Activated naive CD8-positive, alpha-beta T cell treated with anti-CD3 and anti-CD28 coated beads, Interleukin-2, amount 50 U/mL, for 24 hours (primary cell): ENCODE data around the gene RHOH.

ENCODE experiments used
- ATAC-seq: fragments of 150-1000 bp; cut with Tn5 transposase; one replicate; pipeline ENCODE4 v1.10.0; 2021
- DNase-seq: peaks from one replicate; pipeline ENCODE4 v3.0.0; 2021
- H3K27ac Mint-ChIP-seq: one replicate; pipeline ENCODE4 v1.8.0; 2021; ENCODE audit warnings: mild to moderate bottlenecking, mixed read lengths
- H3K27me3 Mint-ChIP-seq: one replicate; pipeline ENCODE4 v1.8.0; 2021; ENCODE audit warnings: mixed read lengths
- H3K36me3 Mint-ChIP-seq: one replicate; pipeline ENCODE4 v1.8.0; 2021; ENCODE audit warnings: low read depth, mixed read lengths
- H3K4me1 Mint-ChIP-seq: one replicate; pipeline ENCODE4 v1.8.0; 2021; ENCODE audit warnings: mixed read lengths
- H3K4me3 Mint-ChIP-seq: one replicate; pipeline ENCODE4 v1.8.0; 2021; ENCODE audit warnings: mild to moderate bottlenecking, moderate library complexity, mixed read lengths
- H3K9me3 Mint-ChIP-seq: one replicate; pipeline ENCODE4 v1.8.0; 2021; ENCODE audit warnings: mixed read lengths

Gene RHOH

GRCh38 chr4:40245550-40245949, 48.7 kb downstream of the RHOH start:
- peaks cover 88% of the 10 kb centered on the region for H3K4me1 Mint-ChIP-seq
- H3K36me3 Mint-ChIP-seq, result peaks cover 70% of the 10 kb centered on the region
- H3K27ac Mint-ChIP-seq, result peak overlapping the region; percentile 85
- DNase-seq (no peak), ATAC-seq (no peak)
- no peaks in the 10 kb centered on the region for H3K27me3 Mint-ChIP-seq
- peak overlapping the region; percentile 64 for H3K4me3 Mint-ChIP-seq
- no peaks in the 10 kb centered on the region for H3K9me3 Mint-ChIP-seq

- ATAC-seq (no peak), DNase-seq (no peak)
- peaks cover 91% of the 10 kb centered on the region for H3K4me1 Mint-ChIP-seq
- H3K27me3 Mint-ChIP-seq, result no peaks in the 10 kb centered on the region
- H3K36me3 Mint-ChIP-seq, result peaks cover 68% of the 10 kb centered on the region
- H3K9me3 Mint-ChIP-seq, result no peaks in the 10 kb centered on the region
- peak overlapping the region; percentile 47 for H3K4me3 Mint-ChIP-seq
- H3K27ac Mint-ChIP-seq, result peak overlapping the region; percentile 85
Measured at GRCh38 chr4:40246011-40246900, 49.4 kb downstream of the RHOH start.

- ATAC-seq (no peak), DNase-seq (no peak)
- Mint-ChIP-seq H3K27ac (peak overlapping the region; percentile 85), H3K9me3 (no peaks in the 10 kb centered on the region), H3K27me3 (no peaks in the 10 kb centered on the region), H3K4me1 (peaks cover 91% of the 10 kb centered on the region), H3K36me3 (peaks cover 61% of the 10 kb centered on the region), H3K4me3 (peak overlapping the region; percentile 47)
Measured at GRCh38 chr4:40246938-40247337, 50.1 kb downstream of the RHOH start.

DNA sequence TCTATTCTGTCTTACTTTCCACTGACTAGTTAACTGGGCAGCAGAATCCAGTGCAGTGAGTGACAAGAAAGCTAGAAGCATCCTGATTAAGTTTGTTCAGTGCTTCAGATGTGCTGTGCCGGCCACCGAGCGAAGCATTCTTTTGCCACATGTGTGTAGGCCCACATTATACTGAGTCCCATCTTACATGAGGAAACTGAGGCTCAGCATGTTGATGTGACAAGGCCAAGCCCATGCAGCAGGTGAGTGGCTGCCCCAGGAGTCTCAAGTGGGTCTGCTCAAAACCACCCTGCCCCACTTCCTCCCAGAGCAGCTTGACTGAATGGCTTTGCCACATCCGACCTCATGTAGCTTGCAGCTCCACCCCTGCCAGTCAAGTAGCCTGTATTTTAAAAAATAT, 50.5 kb downstream of the RHOH start:
- DNase-seq (peak; percentile 39), ATAC-seq (peak; percentile 45)
- H3K36me3 Mint-ChIP-seq, result peaks cover 61% of the 10 kb centered on the region
- peaks cover 88% of the 10 kb centered on the region for H3K4me1 Mint-ChIP-seq
- H3K27ac Mint-ChIP-seq, result peak overlapping the region; percentile 85
- no peaks in the 10 kb centered on the region for H3K9me3 Mint-ChIP-seq
- H3K4me3 Mint-ChIP-seq, result peak overlapping the region; percentile 47
- no peaks in the 10 kb centered on the region for H3K27me3 Mint-ChIP-seq

GRCh38 chr4:40251366-40251765, 54.5 kb downstream of the RHOH start:
- Mint-ChIP-seq H3K9me3 (no peaks in the 10 kb centered on the region), H3K27me3 (no peaks in the 10 kb centered on the region), H3K4me3 (no peak overlapping the region), H3K4me1 (peaks cover 85% of the 10 kb centered on the region), H3K27ac (peak overlapping the region; percentile 52), H3K36me3 (peaks cover 24% of the 10 kb centered on the region)
- peak; percentile 76 for ATAC-seq
- DNase-seq, result no peak

DNA sequence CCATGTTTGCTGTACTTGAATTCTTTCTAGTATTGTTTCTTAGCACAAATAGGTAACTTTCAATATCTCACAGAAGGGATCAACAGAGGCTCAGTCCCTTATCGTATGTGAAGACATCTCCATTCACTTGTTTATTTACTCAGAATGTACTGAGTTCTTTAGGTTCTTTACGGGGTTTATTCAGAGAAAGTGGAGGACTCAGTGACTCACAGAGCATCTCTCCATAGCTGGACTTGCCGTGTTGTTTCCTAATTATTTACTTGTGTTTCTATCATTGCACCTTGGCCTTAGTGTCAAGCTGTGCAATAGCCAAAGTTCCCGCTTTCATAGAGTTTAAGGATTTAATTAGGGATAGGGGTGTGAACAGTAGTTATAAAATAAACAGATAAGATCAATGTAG, 57.1 kb downstream of the RHOH start:
- Mint-ChIP-seq H3K27me3 (no peaks in the 10 kb centered on the region), H3K27ac (peak overlapping the region; percentile 86), H3K4me1 (peaks cover 88% of the 10 kb centered on the region), H3K36me3 (peaks cover 4% of the 10 kb centered on the region), H3K9me3 (no peaks in the 10 kb centered on the region), H3K4me3 (peak overlapping the region; percentile 52)
- ATAC-seq, result no peak
- no peak for DNase-seq

- Mint-ChIP-seq H3K4me1 (peaks cover 82% of the 10 kb centered on the region), H3K36me3 (peaks cover 2% of the 10 kb centered on the region), H3K4me3 (peak overlapping the region; percentile 52), H3K27me3 (no peaks in the 10 kb centered on the region), H3K27ac (peak overlapping the region; percentile 86), H3K9me3 (no peaks in the 10 kb centered on the region)
- DNase-seq, result no peak
- ATAC-seq, result peak; percentile 66
Measured at GRCh38 chr4:40254608-40255392, 58.0 kb downstream of the RHOH start.

- Mint-ChIP-seq H3K9me3 (no peaks in the 10 kb centered on the region), H3K27me3 (no peaks in the 10 kb centered on the region), H3K4me1 (peaks cover 75% of the 10 kb centered on the region), H3K36me3 (peaks cover under 1% of the 10 kb centered on the region), H3K27ac (peak overlapping the region; percentile 86), H3K4me3 (peak overlapping the region; percentile 34)
- ATAC-seq (peak; percentile 40), DNase-seq (no peak)
Measured at GRCh38 chr4:40255393-40256281, 58.8 kb downstream of the RHOH start.

GRCh38 chr4:40256329-40256728, 59.5 kb downstream of the RHOH start:
- no peaks in the 10 kb centered on the region for H3K9me3 Mint-ChIP-seq
- H3K4me3 Mint-ChIP-seq, result no peak overlapping the region
- ATAC-seq (no peak), DNase-seq (no peak)
- H3K4me1 Mint-ChIP-seq, result peaks cover 74% of the 10 kb centered on the region
- no peaks in the 10 kb centered on the region for H3K27me3 Mint-ChIP-seq
- H3K36me3 Mint-ChIP-seq, result no peaks in the 10 kb centered on the region
- peak overlapping the region; percentile 86 for H3K27ac Mint-ChIP-seq

DNA sequence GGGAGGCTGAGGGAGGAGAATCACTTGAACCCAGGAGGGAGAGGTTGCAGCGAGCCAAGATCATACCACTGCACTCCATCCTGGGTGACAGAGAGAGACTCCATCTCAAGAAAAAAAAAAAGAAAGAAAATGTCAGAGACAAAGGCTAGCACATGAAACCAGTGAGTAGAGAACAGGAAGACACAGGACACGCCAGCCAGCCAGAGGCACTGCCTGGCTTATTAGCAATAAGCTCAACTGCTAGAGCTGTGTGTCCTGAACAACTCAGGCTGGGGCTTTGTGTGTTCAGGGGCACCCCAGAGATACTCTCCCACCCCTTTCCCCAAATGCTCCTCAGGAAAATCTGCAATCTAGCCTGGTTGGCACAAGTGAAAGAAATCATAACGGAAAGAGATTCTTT, 60.0 kb downstream of the RHOH start:
- H3K27me3 Mint-ChIP-seq, result no peaks in the 10 kb centered on the region
- peak overlapping the region; percentile 86 for H3K27ac Mint-ChIP-seq
- H3K9me3 Mint-ChIP-seq, result no peaks in the 10 kb centered on the region
- no peak for DNase-seq
- H3K4me3 Mint-ChIP-seq, result no peak overlapping the region
- H3K36me3 Mint-ChIP-seq, result no peaks in the 10 kb centered on the region
- peaks cover 74% of the 10 kb centered on the region for H3K4me1 Mint-ChIP-seq
- no peak for ATAC-seq

DNA sequence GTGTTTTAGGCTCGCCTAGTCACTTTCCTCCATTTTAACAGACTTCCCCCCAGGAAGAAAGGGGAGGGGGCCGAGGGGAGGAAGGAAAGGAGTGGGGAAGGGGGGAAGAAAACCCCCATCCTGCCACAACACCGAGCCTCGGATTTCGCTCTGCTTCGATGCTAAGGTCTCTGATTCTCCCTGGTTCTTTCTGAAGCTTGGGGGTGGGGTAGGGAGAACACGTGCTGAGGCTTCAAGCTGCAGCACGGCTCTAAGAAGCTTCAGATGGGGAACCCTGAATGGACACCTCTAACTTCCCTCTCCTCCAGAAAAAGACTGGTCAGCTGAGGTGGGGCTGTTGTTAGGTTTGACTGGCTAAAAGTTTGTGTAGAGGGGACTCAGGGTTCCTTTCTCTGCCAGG, 61.8 kb downstream of the RHOH start:
- H3K9me3 Mint-ChIP-seq, result peaks cover 4% of the 10 kb centered on the region
- H3K4me3 Mint-ChIP-seq, result no peak overlapping the region
- ATAC-seq, result no peak
- no peaks in the 10 kb centered on the region for H3K36me3 Mint-ChIP-seq
- H3K4me1 Mint-ChIP-seq, result peaks cover 77% of the 10 kb centered on the region
- H3K27me3 Mint-ChIP-seq, result no peaks in the 10 kb centered on the region
- no peak for DNase-seq
- peak overlapping the region; percentile 82 for H3K27ac Mint-ChIP-seq

DNA sequence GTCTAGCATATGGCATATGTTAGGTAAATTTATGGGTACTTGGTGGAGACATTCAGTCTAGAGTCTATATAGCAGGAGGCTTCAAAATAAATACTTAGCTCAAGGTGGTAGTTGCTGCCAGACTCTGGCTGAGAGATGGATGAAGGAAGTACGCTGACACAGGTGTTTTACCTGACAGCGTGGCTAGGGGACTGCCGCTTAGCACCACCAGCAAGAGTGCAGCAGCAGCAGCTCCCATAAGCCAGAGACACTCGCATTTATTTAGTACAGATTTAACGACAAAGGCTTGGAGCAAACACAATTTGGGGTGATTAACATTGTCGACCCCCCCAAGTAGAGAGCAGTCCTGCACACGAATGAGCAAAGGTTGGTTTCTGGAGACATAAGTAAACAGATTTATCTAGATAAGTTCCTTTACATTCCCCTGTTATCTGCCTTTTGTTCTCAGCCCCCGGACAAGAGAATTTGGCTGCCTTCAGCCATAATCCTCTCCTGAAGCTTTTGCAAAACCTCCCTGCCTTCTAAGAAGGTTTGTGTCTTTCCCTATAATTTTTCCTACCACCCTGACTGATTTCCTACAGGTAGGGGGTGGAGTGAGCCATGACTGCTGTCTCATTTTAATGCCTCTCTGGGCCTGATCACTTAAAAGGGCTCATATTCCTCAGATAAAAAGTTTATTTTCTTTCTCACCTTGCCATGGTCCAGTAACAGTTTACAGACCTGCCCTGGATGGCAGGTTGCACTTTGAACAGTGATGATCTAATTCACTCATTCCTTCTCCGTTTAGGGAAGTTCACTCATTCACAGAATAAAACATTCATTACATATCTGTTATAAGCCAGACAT, 64.6 kb downstream of the RHOH start:
- H3K27ac Mint-ChIP-seq, result peak overlapping the region; percentile 54
- no peak overlapping the region for H3K4me3 Mint-ChIP-seq
- peaks cover 4% of the 10 kb centered on the region for H3K9me3 Mint-ChIP-seq
- no peaks in the 10 kb centered on the region for H3K36me3 Mint-ChIP-seq
- DNase-seq (no peak), ATAC-seq (no peak)
- no peaks in the 10 kb centered on the region for H3K27me3 Mint-ChIP-seq
- peaks cover 75% of the 10 kb centered on the region for H3K4me1 Mint-ChIP-seq

- DNase-seq (no peak), ATAC-seq (peak; percentile 45)
- Mint-ChIP-seq H3K4me3 (no peak overlapping the region), H3K27ac (peak overlapping the region; percentile 54), H3K36me3 (no peaks in the 10 kb centered on the region), H3K9me3 (peaks cover 4% of the 10 kb centered on the region), H3K27me3 (no peaks in the 10 kb centered on the region), H3K4me1 (peaks cover 74% of the 10 kb centered on the region)
Measured at GRCh38 chr4:40262077-40262528, 65.3 kb downstream of the RHOH start.
